ENCODE data around the gene ZC3H18.

The ZC3H18 gene

GRCh38 chr16:88647178-88648070, 77.2 kb downstream of the ZC3H18 start:
- H3K4me3 ChIP-seq (ENCODE audit: low read length), result no peak overlapping the region
- TF ChIP-seq, protein P1, sequence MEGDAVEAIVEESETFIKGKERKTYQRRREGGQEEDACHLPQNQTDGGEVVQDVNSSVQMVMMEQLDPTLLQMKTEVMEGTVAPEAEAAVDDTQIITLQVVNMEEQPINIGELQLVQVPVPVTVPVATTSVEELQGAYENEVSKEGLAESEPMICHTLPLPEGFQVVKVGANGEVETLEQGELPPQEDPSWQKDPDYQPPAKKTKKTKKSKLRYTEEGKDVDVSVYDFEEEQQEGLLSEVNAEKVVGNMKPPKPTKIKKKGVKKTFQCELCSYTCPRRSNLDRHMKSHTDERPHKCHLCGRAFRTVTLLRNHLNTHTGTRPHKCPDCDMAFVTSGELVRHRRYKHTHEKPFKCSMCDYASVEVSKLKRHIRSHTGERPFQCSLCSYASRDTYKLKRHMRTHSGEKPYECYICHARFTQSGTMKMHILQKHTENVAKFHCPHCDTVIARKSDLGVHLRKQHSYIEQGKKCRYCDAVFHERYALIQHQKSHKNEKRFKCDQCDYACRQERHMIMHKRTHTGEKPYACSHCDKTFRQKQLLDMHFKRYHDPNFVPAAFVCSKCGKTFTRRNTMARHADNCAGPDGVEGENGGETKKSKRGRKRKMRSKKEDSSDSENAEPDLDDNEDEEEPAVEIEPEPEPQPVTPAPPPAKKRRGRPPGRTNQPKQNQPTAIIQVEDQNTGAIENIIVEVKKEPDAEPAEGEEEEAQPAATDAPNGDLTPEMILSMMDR (conservative IDR thresholded peaks at IDR 0.05; ENCODE audit: low read length), result no peak
- no peak for DNase-seq (ENCODE audit: low read depth)

GRCh38 chr16:88649195-88649923, 79.2 kb downstream of the ZC3H18 start:
- no peak for DNase-seq (ENCODE audit: low read depth)
- TF ChIP-seq, protein P1 (conservative IDR thresholded peaks at IDR 0.05; ENCODE audit: low read length), result no peak
- peak overlapping the region; percentile 80 for H3K4me3 ChIP-seq (ENCODE audit: low read length)

DNA sequence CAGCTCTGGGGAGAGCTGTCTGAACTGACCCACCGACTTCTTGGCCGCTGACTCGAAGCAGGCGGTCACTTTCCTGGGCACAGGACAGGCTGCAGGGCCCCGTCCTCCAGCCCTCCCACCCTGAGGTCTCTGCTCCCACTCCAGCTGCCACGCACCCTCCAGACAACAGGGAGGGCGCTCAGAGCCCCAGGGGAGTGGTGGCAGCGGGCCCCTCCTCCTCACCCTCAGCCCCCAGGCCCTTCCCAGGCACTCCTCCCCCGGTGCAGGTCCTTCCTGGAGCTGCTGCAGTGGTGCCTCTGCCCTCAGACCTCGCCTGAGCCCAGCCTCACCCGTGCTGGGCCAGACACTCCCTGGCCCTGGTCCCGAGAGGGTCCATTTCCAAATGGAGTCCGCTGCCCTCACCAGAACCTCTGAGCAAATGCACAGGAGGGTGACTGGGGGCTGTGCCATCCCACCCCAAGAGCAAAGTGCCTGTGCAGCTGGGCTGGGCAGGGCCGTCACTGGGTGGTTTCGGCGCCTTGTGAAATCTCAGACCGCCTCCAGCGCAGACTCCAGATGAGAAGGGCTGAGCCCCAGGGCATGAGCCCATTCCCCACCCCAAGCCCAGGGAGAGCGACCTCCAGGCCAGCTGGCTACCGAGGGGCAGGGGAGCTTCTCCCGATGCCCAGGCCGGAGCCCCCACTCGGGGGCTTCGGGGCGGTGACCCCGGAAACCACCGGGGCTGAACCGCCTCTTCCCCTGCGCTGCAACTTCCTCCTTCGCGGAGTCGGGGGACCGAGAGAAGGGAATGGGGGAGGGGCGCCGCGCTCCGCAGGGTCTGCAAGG, 79.9 kb downstream of the ZC3H18 start:
- TF ChIP-seq, protein P1 (conservative IDR thresholded peaks at IDR 0.05; ENCODE audit: low read length), result no peak
- peak overlapping the region; percentile 80 for H3K4me3 ChIP-seq (ENCODE audit: low read length)
- DNase-seq (ENCODE audit: low read depth), result peak; percentile 24

GRCh38 chr16:88650749-88651275, 80.6 kb downstream of the ZC3H18 start, which contains the start of gene CYBA:
Gene CYBA (minus strand): TSS chr16:88651053. CDS start chr16:88651013, 40 bp downstream.
- peak; percentile 40 for DNase-seq (ENCODE audit: low read depth)
- peak within 1 kb of the TSS; percentile 80 for H3K4me3 ChIP-seq (ENCODE audit: low read length)
- TF ChIP-seq, protein P1 (conservative IDR thresholded peaks at IDR 0.05; ENCODE audit: low read length), result no peak

GRCh38 chr16:88651276-88651988, 81.2 kb downstream of the ZC3H18 start:
- TF ChIP-seq, protein P1 (conservative IDR thresholded peaks at IDR 0.05; ENCODE audit: low read length), result no peak
- no peak for DNase-seq (ENCODE audit: low read depth)
- peak overlapping the region; percentile 80 for H3K4me3 ChIP-seq (ENCODE audit: low read length)
